ENCODE measurements around the gene WWOX. TPM values are rescaled to one million over a fixed set of nuclear protein-coding genes. Genes with fewer than 3 reads are reported as not detected.

WWOX gene
- total RNA-seq, 4 donors from 2014 or later: 76.8 to 102 (median 83.6) TPM

DNA sequence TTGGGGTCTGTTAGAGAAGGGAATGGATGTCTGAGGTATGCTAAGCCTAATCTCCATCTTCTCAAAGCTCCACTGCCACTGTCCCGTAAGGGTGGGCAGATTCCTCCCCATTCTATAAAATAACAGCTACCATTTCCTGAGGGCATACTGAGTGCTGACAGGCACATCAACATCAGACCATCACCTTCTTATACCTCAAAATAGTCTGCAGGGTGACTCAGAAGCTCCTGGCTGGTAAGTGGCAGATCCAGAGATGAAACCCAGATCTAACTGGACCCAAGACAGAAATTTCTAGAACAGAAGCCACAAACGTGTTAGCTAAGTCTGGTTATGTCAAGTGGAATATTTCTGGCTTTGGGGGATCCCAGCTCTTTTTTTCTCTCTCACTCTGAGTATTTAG is 548.0 kb downstream of the WWOX start:
- no peaks in the 10 kb centered on the region for H3K9me3 ChIP-seq

DNA sequence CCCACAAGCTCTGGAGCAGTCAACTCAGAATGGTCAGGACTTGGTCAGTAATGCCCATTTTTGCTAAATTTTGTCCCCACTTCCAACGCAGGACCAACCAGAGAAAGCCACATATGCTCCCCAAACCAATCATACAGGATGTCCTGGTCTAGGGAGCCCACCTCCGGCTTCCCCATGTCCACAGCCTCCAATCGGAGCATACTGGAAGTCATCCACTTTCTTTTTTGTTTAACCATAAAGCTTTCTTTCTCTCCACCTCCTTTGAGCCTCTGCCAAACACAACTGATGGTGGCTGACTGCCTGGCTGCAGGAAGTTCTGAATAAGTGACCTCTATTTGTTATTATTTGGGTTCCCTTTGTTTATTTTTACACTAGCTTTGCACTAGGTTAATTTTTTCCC is 549.1 kb downstream of the WWOX start:
- Histone ChIP-seq H3K36me3 (no peaks in the 10 kb centered on the region), H3K27ac (no peak overlapping the region), H3K27me3 (no peaks in the 10 kb centered on the region), H3K4me1 (peaks cover 0 to 16% (median 2%) of the 10 kb centered on the region in 4 donors), H3K4me3 (no peak overlapping the region), H3K9me3 (no peaks in the 10 kb centered on the region)
- WGBS, 2 donors: 28 to 37% methylated on average over 3 of the region's 3 CpGs
- no peak for DNase-seq (ENCODE audit: low spot score in 2 of 2)
- no peak for TF ChIP-seq POLR2A (IDR thresholded peaks at IDR 0.05)
- no peak for TF ChIP-seq EP300 (IDR thresholded peaks at IDR 0.05)
- TF ChIP-seq CTCF (IDR thresholded peaks at IDR 0.05): no peak

More for the DNA sequence above, 548.0 kb downstream of the WWOX start:
- WGBS, 2 donors: 76 to 89% methylated on average over 2 of the region's 2 CpGs
- TF ChIP-seq EP300 (IDR thresholded peaks at IDR 0.05): no peak
- TF ChIP-seq POLR2A (IDR thresholded peaks at IDR 0.05): no peak
- no peak for TF ChIP-seq CTCF (IDR thresholded peaks at IDR 0.05)
- DNase-seq (ENCODE audit: low spot score in 2 of 2): no peak
- Histone ChIP-seq H3K4me1 (peaks cover 0 to 16% (median 2%) of the 10 kb centered on the region in 4 donors), H3K36me3 (no peaks in the 10 kb centered on the region), H3K27me3 (no peaks in the 10 kb centered on the region), H3K27ac (no peak overlapping the region), H3K4me3 (no peak overlapping the region)

- 88 to 94% methylated on average over 8 of the region's 8 CpGs for WGBS, 2 donors
- no peak overlapping the region for H3K4me3 ChIP-seq
- TF ChIP-seq POLR2A (IDR thresholded peaks at IDR 0.05): no peak
- TF ChIP-seq EP300 (IDR thresholded peaks at IDR 0.05): no peak
- no peak for TF ChIP-seq CTCF (IDR thresholded peaks at IDR 0.05)
Measured at GRCh38 chr16:78650339-78651074, 551.1 kb downstream of the WWOX start.

DNA sequence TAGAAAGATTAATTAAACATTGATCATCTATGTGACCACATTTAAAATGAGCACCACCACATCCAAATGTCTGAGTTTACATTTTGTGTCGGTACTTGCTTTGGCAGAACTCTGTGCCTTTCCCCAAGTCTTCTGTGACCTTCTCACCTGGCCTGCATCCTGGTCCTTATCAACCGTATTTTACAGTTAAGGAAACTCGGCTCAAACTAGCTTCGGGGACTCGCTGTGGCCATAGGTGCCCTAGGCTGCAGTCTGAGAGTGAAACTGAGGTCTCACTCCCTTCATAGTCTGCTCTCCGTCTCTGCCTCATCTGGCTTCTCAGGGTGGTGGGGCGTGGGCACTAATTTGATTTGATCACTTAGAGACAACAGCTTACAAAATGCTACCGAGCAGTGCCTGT is 555.5 kb downstream of the WWOX start:
- Histone ChIP-seq H3K27ac (no peak overlapping the region), H3K4me3 (no peak overlapping the region), H3K9me3 (no peaks in the 10 kb centered on the region), H3K27me3 (no peaks in the 10 kb centered on the region), H3K36me3 (no peaks in the 10 kb centered on the region), H3K4me1 (no peaks in the 10 kb centered on the region)
- DNase-seq (ENCODE audit: low spot score in 2 of 2): no peak
- TF ChIP-seq EP300 (IDR thresholded peaks at IDR 0.05): no peak
- TF ChIP-seq CTCF (IDR thresholded peaks at IDR 0.05): no peak
- no peak for TF ChIP-seq POLR2A (IDR thresholded peaks at IDR 0.05)
- 85 to 86% methylated on average over 8 of the region's 8 CpGs for WGBS, 2 donors

More at GRCh38 chr16:78650339-78651074, 551.1 kb downstream of the WWOX start:
- H3K27ac ChIP-seq: no peak overlapping the region
- no peaks in the 10 kb centered on the region for H3K27me3 ChIP-seq
- DNase-seq (ENCODE audit: low spot score in 2 of 2): no peak
- H3K4me1 ChIP-seq: peaks cover 0 to 16% (median 2%) of the 10 kb centered on the region in 4 donors
- H3K36me3 ChIP-seq: no peaks in the 10 kb centered on the region
- H3K9me3 ChIP-seq: no peaks in the 10 kb centered on the region

DNA sequence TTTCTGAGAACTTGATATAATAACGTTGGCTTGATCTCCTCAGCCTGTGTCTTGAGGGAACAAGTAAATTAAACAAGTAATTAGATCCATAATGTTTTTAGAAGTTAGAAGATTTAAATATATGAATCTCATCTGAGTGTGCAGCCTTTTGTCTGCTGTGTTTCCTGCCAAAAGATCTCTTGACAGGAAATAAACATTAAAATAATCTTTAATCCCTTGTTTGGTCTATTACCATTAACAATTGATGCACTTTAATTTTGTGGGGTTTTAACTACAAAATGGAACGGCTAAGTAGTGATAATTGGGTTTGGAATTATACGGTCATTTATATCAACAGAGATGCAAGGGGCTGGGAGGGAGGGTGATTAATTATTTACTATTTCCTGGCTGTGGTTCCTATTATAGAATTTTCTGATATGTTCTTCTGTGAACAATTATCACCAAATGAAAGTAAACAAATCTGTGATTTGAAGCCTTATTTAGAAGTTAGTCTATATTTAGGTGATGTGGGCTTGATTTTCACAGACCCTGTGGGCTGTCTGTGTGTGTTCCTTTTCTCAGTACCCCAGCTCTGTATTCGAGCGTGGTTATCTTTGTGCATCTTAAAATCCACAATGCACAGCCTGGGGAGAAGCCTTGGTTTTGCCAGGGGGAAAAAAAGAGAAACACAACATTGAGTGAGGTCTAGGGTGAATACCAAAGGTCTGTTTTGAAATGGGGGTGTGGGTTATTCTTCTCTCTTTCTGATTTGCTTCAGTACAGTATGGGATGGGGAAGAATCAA is 556.1 kb downstream of the WWOX start:
- no peaks in the 10 kb centered on the region for H3K36me3 ChIP-seq
- TF ChIP-seq CTCF (IDR thresholded peaks at IDR 0.05) (no peak), POLR2A (IDR thresholded peaks at IDR 0.05) (no peak), EP300 (IDR thresholded peaks at IDR 0.05) (no peak)
- no peak overlapping the region for H3K4me3 ChIP-seq
- H3K4me1 ChIP-seq: no peaks in the 10 kb centered on the region
- no peak for DNase-seq (ENCODE audit: low spot score in 2 of 2)
- 69 to 72% methylated on average over 5 of the region's 5 CpGs for WGBS, 2 donors
- H3K9me3 ChIP-seq: no peaks in the 10 kb centered on the region
- no peaks in the 10 kb centered on the region for H3K27me3 ChIP-seq
- no peak overlapping the region for H3K27ac ChIP-seq
